ENCODE results near the gene CACNA2D2.

The CACNA2D2 gene

GRCh38 chr3:50395070-50395860 is 108.2 kb downstream of the CACNA2D2 start:
- DNase-seq (ENCODE audit: low read depth in 2 of 2), result no peak

GRCh38 chr3:50393061-50393460 is 110.4 kb downstream of the CACNA2D2 start:
- DNase-seq (ENCODE audit: low read depth in 2 of 2), result no peak

GRCh38 chr3:50392101-50392715 is 111.2 kb downstream of the CACNA2D2 start:
- DNase-seq (ENCODE audit: low read depth in 2 of 2), result no peak

- no peak for DNase-seq (ENCODE audit: low read depth in 2 of 2)
Observed at GRCh38 chr3:50390508-50391224, 112.8 kb downstream of the CACNA2D2 start.

GRCh38 chr3:50389414-50389767 is 114.0 kb downstream of the CACNA2D2 start:
- no peak for DNase-seq (ENCODE audit: low read depth in 2 of 2)

GRCh38 chr3:50388720-50389413 is 114.6 kb downstream of the CACNA2D2 start:
- DNase-seq (ENCODE audit: low read depth in 2 of 2), result no peak

GRCh38 chr3:50388016-50388719 is 115.3 kb downstream of the CACNA2D2 start:
- DNase-seq (ENCODE audit: low read depth in 2 of 2), result no peak

GRCh38 chr3:50385754-50386153 is 117.7 kb downstream of the CACNA2D2 start:
- no peak for DNase-seq (ENCODE audit: low read depth in 2 of 2)

GRCh38 chr3:50383750-50384149 is 119.7 kb downstream of the CACNA2D2 start:
- DNase-seq (ENCODE audit: low read depth in 2 of 2), result no peak

GRCh38 chr3:50382722-50383121 is 120.7 kb downstream of the CACNA2D2 start:
- no peak for DNase-seq (ENCODE audit: low read depth in 2 of 2)

GRCh38 chr3:50381383-50381782 is 122.1 kb downstream of the CACNA2D2 start:
- no peak for DNase-seq (ENCODE audit: low read depth in 2 of 2)

- no peak for DNase-seq (ENCODE audit: low read depth in 2 of 2)
Observed at GRCh38 chr3:50380405-50381085, 122.9 kb downstream of the CACNA2D2 start.

- DNase-seq (ENCODE audit: low read depth in 2 of 2), result no peak
Observed at GRCh38 chr3:50378757-50379156, 124.7 kb downstream of the CACNA2D2 start.

- DNase-seq (ENCODE audit: low read depth in 2 of 2), result no peak
Observed at GRCh38 chr3:50378024-50378423, 125.4 kb downstream of the CACNA2D2 start.

- DNase-seq (ENCODE audit: low read depth in 2 of 2), result no peak
Observed at GRCh38 chr3:50375258-50375931, 128.0 kb downstream of the CACNA2D2 start.

GRCh38 chr3:50374363-50375257 is 128.8 kb downstream of the CACNA2D2 start:
- DNase-seq (ENCODE audit: low read depth in 2 of 2), result no peak

- DNase-seq (ENCODE audit: low read depth in 2 of 2), result no peak
Observed at GRCh38 chr3:50373146-50374051, 130.0 kb downstream of the CACNA2D2 start.

- no peak for DNase-seq (ENCODE audit: low read depth in 2 of 2)
Observed at GRCh38 chr3:50372349-50372748, 131.1 kb downstream of the CACNA2D2 start.

Measured in fibroblast of skin of left quadriceps (primary cell).